ENCODE data around the gene MAP4K3.

The MAP4K3 gene

GRCh38 chr2:39436592-39437521, at the start of gene MAP4K3:
Gene MAP4K3 (minus strand): TSS chr2:39437285. CDS start chr2:39436987, 298 bp downstream.
- DNase-seq, result peak; percentile 69

- DNase-seq, result no peak
Observed at GRCh38 chr2:39486071-39486470, 49.0 kb upstream of the MAP4K3 start.

GRCh38 chr2:39484620-39485495, 47.8 kb upstream of the MAP4K3 start:
- DNase-seq, result no peak

DNA sequence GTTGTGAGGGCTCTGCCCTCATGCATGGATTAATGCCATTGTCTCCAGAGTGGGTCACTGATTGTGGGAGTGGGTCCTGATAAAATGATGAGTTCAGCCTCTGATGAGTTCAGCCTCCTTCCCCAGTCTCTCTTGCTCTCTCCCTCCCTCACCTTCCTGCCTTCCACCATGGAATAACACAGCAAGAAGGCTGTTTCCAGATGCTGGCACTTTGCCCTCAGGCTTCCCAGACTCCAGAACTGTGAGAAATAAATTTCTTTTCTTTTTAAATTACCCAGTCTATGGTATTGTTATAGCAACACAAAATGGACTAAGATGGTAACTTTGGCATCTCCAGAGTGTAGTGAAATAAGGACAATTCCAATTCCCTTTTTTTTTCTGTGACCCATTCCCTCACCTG, 47.1 kb upstream of the MAP4K3 start:
- no peak for DNase-seq

DNA sequence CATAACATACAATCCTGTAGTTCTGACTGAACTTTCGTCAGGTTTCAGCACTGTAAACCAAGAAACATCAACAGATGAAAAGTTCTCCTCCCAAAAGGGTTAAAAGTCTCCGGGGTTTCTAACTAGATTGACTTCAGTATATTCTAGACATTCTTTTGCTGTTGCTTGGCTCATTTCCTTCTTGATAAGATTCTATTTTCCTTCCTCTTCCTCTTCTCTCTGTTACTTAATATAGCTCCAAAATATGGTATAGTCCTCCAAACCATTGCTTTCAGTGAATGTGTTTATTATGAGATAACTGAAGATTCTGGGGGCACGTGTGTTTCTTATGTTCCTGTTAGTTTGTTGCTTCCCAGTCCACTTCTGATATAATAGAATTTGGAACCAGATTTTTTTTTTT, 46.4 kb upstream of the MAP4K3 start:
- DNase-seq, result no peak

- DNase-seq, result no peak
Observed at GRCh38 chr2:39481611-39482010, 44.5 kb upstream of the MAP4K3 start.

DNA sequence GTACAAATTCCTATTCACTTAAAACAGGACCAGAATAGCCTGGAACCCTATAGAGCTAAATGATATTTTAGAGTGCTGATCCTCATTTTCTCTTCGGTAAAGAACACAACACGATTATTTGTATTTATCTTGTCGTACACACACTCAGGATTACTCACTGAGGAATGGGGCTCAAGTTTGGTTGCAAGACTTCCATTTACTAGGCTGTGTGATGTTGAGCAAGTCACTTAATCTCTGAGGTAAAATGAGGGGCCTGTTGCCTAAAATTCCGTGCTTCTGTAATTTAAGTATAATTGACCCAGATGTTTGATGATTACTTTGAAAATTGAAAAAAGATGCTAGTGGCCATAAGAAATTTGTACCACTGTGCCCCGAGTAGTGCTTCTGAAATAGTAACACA, 42.6 kb upstream of the MAP4K3 start:
- no peak for DNase-seq

GRCh38 chr2:39479053-39479670, 42.1 kb upstream of the MAP4K3 start:
- DNase-seq, result no peak

GRCh38 chr2:39476524-39476923, 39.4 kb upstream of the MAP4K3 start:
- DNase-seq, result no peak

- DNase-seq, result no peak
Observed at GRCh38 chr2:39475006-39475405, 37.9 kb upstream of the MAP4K3 start.

GRCh38 chr2:39470580-39470979, 33.5 kb upstream of the MAP4K3 start:
- DNase-seq, result no peak

GRCh38 chr2:39469807-39470206, 32.7 kb upstream of the MAP4K3 start:
- DNase-seq, result no peak

DNA sequence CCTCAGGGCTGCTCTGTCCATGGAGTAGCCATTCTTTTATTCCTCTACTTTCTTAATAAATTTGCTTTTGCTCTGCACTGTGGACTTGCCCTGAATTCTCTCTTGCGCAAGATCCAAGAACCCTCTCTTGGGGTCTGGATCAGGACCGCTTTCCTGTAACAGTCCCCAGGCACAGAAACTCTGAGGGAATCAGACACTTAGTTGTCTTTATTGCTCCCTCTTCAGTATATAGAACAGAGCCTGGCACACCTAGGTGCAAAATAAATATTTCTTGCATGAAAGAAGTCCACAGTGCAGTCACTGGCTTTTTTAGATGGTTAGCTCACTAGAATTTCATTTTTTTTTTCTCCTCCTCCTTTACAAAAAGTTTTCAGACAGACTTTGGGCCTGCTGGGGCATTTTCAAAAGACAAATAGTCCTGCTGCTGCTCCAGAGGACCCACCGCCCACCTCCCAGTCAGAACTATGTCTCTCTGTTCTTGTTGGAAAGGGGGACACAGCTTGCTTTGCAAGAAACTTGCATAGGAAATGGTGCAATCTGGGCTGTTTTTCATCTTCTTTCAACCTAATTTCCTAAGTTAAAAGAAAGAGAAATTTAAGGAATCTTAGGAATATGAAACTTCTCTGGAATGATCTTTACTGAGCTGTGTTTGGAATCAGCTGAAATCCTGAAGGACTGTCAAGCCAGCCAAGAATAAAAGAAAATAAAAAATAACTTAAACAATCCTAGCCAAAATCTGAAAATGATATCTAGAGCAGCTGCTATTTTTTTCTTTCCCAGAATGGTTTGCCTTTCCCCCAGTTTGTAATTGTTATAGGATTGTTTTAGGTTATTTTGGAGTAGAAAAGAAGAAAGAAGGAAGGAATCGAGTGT, 31.7 kb upstream of the MAP4K3 start:
- DNase-seq, result no peak

DNA sequence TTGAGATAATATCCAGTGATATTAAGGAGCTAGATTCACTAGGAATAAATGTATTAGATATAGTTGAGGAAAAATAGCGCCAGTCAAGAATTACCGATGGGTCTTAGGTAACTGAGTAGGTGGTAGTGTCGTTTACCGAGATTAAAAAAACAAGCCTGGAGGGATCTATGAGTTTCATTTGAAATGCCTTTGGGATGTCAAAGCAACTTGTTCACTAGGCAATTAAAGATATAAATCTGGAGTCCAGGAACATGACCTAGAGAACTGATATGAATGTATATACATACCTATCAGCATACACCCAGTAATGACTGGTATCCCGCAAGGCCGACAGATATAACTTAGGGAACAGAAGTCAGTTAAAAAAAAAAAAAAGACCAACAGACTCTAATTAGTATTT, 29.2 kb upstream of the MAP4K3 start:
- DNase-seq, result no peak

- DNase-seq, result no peak
Observed at GRCh38 chr2:39464864-39465263, 27.8 kb upstream of the MAP4K3 start.

DNA sequence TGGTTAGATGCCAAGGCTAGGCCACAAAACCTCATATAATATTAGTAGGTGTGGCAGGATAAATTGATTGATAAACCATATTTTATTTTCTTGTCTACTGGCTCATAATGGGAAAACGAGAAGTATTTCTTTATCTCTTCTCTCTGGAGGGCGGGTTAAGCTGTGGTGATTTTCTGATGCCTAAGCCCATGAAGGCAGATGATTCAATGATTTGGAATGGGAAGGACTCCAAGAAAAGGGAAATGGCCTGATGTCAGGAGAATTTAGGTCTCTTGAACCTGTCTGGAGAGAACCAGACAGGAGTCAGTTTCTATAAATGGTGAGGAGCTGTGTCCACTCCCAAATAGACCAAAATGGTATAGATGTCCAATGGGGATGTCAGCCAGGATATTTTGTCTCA, 18.7 kb upstream of the MAP4K3 start:
- DNase-seq, result no peak

DNA sequence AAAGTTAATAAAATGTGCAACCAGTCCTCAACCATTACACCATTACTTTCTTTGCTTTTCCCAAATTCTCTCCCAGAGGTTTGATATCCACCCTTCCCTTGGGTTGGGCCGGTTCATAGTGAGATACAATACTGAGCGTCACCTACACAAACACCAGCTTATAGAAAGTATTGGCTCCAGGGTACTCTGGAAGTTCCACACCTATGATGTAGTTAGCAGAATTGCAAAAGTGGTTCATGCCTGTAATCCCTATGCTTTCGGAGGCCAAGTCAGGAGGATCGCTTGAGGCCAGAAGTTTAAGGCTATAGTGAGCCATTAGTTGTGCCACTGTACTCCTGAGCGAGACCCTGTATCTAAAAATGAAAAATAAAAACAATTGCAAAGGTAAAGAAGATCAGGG, 15.3 kb upstream of the MAP4K3 start:
- DNase-seq, result no peak

GRCh38 chr2:39451954-39452353, 14.9 kb upstream of the MAP4K3 start:
- no peak for DNase-seq

DNA sequence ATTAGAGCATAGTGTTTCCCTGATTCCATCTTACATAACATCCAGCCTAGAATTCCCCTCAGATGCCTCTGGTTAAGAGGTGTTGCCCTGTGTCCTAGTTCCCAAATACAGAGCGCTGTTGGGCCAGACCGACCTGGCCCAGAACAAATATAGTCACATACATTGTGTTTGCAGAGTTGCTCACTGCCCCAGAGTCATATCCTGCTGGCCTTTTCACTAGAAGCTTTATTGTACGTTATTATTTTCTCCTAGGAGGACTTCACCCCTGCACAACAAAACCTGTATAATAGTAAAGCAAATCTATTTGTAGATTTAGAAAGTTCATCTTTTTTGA, 11.1 kb upstream of the MAP4K3 start:
- no peak for DNase-seq

GRCh38 chr2:39447266-39448168, 10.4 kb upstream of the MAP4K3 start:
- no peak for DNase-seq

DNA sequence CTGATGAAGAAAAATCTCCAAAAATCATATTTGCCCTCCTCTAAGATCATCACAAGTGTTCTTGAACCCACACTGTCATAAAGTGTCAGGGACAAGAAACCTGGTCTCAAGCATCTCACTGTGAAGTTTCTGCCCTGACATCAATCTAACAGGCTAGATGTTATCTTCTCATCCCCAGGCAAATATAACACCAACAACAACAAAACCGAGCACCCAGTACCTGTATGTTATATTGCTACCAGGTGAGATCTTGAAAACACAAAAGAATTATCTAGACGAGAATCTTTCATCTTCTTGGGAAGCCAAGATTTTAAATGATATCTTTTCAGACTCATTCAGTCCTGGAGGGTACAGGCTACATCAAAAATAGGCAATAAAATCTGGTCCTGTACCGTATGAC, 8.8 kb upstream of the MAP4K3 start:
- DNase-seq, result no peak
